GM18517 (cell line): ENCODE measurements around the gene HMX1.

ENCODE experiments used
- ATAC-seq: cut with Tn5 transposase; IDR thresholded peaks from one replicate; pipeline ENCODE4 v1.9.1; 2021; ENCODE audit warnings: mild to moderate bottlenecking, moderate library complexity; ENCODE audit not compliant: unreplicated experiment

Gene HMX1

DNA sequence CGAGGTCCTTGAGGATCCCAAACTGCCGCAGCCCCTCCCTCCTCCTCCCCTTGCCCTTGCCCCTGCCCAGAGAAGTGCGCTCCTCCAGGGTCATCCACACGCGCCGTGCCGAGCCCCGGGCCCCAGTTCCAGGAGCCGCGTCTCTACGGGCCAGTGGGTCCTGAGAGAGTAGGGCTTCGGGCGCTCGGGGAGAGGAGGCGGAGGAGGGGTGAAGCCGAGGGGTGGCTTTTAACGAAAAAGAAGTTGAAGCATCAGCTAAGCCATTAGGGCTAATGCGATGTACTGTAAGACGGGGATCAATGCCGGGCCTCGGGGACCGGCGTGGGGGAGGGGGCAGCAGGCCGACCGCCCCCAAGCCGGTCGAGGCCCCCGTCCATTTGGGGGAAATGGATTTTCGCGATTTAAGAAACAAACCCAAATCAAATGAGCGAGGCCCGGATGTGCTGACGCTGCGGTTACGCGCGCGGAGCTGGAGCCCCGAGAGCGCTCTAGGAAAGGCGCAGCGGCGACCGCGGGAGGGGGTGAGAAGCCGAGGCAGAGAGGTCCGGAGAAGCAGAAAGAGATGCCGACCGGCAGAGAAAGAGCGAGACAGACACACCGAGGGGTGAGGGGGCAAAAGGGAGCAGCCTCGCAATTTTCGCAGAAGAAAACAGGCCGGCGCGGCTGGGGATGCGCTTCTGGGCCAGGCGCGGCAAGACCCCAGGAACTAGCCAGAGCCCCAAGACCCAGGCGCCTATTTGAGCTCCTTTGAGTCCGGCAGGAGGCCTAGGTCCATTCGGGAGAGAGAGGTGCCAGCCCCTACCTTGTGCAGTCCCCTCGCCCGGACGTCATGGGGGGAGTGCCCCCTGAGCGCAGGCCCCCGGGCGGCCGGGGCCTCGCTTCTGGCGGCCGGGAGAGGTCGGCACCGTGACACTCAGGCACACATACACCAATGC lies 13.6 kb downstream of the HMX1 start:
- no peak for ATAC-seq

- ATAC-seq = no peak
Observed at GRCh38 chr4:8856835-8857621, 14.6 kb downstream of the HMX1 start.

- ATAC-seq = no peak
Observed at GRCh38 chr4:8855818-8856245, 15.8 kb downstream of the HMX1 start.

- ATAC-seq = no peak
Observed at GRCh38 chr4:8854931-8855330, 16.7 kb downstream of the HMX1 start.

DNA sequence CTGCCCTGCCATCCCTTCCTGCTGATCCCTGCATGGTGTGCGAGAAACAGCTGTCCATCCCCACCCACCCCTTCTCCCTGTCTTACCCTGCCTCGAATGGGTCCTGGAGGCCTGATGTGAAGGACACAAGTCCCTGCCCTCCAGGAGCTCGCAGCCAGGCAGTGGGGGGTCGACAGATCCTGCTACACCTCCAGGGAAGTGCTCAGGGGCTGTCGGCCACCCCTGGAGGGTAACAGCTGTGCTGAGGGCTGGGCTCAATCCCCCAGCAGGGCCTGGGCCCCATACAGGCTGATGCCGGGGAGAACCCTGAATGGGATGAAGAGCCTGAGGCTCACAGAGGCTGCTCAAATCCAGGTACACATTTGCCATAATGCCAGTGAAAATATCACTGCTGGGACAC lies 17.6 kb downstream of the HMX1 start:
- ATAC-seq = no peak

- ATAC-seq = no peak
Observed at GRCh38 chr4:8853249-8853648, 18.4 kb downstream of the HMX1 start.

DNA sequence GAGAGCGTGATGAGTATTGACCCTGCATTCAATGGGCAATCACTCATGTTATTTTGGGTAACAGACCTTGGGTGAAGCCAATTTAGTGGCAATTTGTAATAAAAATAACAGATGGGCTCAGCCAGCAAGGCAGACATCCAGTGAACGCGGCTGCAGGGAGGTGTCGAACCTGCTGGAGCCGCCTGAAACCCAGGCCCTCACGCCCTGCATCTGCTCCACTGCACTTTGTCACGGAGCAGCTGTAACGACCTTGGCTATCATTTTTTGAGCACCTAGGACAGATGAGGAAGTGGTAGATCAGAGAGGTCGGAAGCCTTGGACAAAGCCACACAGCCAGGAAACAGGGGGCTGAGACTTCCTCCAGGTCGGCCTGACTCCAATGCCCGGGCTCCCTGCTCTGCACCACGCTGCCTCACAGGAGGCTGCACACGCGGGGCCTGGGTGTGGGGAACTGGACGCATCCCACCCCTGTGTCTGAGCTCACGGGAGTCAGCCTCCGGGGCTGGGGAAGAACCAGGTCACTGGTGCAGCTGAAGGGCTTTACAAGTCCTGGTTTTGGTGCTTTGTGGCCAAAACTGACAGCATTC lies 19.4 kb downstream of the HMX1 start:
- ATAC-seq = no peak

DNA sequence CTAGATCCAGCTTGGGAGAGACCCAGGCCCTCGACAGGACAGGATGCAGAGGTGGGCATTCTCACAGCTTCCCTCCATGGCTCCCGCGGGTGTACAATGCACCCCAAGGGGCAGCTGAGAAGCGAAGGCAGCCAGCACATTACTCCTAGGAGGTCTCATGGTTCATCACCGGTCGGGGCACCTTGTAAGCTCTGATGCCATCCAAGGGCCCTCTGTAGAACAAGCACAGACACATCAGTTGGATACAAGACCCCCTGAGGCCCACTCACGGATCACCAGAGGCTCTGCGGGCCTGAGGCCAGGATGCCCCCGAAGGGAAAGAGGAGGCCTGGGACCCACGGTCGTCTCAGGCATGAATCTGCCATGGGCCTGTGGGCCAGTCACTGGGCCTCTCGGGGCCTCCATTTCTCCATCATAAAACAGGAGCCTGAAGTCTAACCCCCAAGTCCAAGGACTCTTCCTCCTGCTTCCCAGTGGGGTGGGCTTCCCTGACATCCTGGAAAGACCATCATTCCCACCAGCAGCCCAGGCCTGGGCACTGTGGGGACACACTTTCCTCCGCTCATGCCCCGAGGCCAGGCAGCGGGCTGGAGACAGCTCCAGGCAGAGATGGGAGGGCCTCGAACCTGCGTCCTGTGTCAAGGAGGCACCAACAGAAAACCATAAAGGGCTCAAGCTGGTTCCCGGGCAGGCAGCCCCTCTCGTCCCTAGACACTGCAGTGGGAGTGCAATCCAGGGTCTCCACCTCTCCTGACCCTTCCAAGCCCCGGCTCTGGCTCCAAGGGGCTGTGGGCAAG lies 20.1 kb downstream of the HMX1 start:
- no peak for ATAC-seq

- no peak for ATAC-seq
Observed at GRCh38 chr4:8850830-8851188, 20.8 kb downstream of the HMX1 start.

DNA sequence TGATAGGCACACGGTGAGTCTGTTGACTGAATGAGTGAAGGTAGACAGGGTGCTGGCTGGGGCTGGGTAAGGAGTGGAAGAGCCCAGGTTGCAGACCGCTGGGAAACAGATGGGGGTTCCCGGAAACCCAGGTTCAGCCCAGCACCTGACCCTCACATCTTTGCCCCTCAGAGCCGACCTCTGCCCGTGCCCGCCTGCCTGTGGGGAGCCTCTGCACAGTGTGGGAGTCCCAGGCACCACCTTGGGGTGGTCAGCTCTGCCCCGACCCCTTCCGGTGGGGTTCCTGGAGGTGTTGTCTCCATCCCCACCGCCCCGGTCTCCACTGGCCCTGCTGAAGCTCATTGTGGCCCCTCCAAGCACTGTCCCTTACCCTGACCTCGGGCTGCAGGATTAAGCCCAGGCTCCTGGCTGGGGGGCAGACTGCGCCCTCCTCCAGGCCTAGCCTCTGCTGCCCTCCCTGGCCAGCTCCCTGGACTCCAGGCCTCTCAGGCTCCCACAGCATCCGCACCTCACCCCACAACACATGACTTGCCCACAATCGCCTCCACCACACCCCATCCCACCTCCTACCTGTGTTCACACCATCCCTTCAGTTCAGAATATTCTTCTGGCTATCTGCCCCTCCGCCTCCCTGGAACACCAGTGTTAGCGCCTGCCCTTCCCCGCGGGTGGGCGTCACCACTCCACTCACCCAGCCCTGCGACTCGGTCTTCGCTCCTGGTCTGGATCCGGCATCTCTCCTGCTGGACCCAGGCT lies 21.4 kb downstream of the HMX1 start:
- no peak for ATAC-seq

GRCh38 chr4:8849266-8850073 lies 22.2 kb downstream of the HMX1 start:
- ATAC-seq = no peak

GRCh38 chr4:8848507-8849265 lies 23.0 kb downstream of the HMX1 start:
- no peak for ATAC-seq

DNA sequence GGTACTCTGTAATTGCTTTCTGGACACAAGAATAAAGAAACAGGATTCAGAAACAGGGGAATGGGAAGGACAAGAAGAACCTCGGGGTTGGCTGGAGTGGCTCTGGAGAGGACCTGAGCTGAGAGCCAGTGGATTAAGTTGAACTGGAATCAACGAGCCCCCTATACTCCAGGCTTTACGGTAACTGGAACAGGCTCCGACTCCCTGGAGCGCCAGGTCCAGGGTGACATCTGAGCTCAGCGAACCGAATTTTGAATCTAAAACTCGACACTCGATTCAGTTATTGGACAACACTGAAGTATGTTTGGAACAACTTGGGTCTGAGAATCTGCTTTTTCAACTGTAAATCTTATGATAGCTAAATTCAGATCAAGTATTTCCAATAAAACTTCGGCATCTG lies 23.9 kb downstream of the HMX1 start:
- ATAC-seq = no peak

DNA sequence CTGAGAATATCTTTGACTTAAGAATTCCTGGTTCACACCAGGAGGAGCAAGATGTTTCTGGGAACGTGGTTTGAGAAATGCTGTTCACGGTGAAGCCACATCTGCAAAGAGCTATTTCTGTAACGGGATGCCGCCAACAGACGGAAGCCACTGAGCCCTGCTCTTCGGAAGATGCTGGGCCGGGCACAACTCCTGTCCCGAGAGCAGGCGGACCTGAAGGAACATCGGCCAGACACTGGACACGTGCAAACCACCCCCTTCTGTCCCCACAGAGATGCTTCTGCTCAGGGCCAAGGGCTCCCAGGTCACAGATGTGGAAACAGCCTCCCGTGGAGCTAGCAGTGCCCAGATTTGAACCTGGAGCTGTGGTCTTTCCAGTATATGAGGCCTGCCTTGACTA lies 24.3 kb downstream of the HMX1 start:
- no peak for ATAC-seq

GRCh38 chr4:8846826-8847225 lies 24.8 kb downstream of the HMX1 start:
- ATAC-seq = no peak

DNA sequence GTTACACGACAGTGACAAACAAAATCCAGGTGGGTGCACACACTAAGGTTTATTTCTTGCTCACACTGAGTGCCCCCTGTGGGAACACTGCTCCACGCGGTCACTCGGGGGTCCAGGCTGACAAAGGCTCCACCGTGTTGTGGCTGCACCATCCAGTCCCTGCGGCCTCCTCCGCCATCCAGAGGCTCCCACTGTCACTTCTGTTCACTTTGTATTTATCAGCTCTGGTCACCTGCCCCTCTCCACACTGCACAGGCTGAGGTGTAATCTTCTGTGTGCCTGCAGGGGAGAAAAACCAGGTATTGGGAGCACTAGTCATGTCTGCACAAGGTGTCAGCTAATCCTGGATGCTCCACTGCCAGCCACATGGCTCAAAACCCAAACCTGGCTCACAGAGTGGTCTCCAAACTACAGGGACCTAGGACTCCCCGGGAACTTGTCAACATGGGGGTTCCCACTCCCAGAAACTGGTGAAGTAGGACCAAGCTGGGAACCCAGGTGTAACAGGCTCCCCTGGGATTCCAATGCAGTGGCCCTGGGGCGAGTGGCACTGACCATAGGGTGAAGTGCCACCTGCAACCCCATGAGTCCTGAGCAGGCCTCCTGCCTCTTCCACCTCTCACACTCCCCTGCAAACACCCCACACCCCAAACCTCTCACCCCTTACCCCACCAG lies 25.5 kb downstream of the HMX1 start:
- no peak for ATAC-seq

DNA sequence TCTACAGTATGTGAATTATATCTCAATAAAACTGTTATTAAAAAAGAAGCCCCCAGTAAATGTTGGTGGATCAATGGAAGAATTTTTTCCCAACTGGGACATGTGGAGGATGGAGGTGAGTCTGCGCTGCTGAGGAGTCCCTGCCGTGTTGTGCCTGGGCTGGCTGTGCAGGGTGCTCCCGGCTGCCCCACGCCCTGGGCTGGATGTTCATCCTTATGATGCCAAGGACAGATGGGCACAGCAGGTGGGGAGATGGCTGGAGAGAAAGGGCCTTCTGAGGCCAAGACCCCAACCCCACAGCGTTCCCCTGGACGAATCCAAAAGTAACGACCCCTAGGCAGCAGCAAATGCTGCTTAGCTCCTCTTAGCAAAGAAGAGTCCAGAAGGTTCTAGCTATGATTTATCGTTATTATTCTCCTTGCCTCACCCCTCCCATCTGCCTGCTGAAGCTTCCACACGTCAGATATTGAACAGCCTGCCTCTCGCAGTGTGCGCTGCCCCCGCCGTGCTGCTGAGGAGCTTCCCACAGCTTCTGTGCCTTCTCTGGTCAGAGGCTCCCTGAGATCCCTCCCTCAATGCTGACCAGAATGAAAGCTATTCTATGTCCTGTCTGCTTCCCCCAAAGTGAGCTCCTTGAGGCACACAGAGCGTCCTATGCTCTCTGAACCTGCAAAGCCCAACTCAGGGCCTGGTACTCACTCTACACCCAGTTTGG lies 26.5 kb downstream of the HMX1 start:
- ATAC-seq = no peak
